ENCODE data around the gene MRGPRD. TPM values are rescaled to one million over a fixed set of nuclear protein-coding genes. Genes with fewer than 3 reads are reported as not detected.

MRGPRD gene
- total and polyA plus RNA-seq, 2 experiments from 2014 or later, result not detected

DNA sequence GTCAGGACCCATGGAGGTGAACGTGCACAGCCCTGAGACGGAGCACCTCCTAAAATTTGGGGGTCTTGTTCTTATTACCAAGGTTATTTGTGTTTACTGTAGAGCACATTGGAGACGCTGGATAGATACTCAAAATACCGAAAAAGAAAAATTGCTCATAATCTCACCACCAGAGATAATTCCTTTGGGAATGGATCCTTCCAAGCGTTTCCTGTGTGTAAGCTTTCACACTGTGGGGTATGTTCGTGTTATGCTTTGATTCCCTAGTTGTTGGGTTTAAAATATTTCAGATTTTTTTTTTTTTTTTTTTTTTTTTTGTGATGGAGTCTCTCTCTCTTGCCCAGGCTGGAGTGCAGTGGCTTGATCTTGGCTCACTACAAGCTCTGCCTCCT is 14.1 kb upstream of the MRGPRD start:
- H3K36me3 ChIP-seq (ENCODE audit: insufficient read depth), result no peaks in the 10 kb centered on the region
- H3K27ac ChIP-seq (ENCODE audit: low read depth), result no peak overlapping the region
- DNase-seq (ENCODE audit: low spot score) (no peak), ATAC-seq (no peak)
- H3K4me1 ChIP-seq (ENCODE audit: insufficient read depth), result no peaks in the 10 kb centered on the region
- no peaks in the 10 kb centered on the region for H3F3A ChIP-seq (replicated peaks; ENCODE audit: low read depth)
- no peaks in the 10 kb centered on the region for H3K79me2 ChIP-seq (replicated peaks; ENCODE audit: insufficient read depth)
- H3K27me3 Mint-ChIP-seq (ENCODE audit: insufficient read depth, low read depth, poor library complexity), result peaks cover 8% of the 10 kb centered on the region
- H4K20me1 ChIP-seq (replicated peaks; ENCODE audit: insufficient read depth), result no peaks in the 10 kb centered on the region
- H3K9me3 Mint-ChIP-seq, result no peaks in the 10 kb centered on the region
- H2AFZ ChIP-seq, result no peak overlapping the region
- TF ChIP-seq EZH2phosphoT487 (IDR thresholded peaks at IDR 0.05; ENCODE audit: unreplicated experiment), result no peak
- TF ChIP-seq, protein P1, sequence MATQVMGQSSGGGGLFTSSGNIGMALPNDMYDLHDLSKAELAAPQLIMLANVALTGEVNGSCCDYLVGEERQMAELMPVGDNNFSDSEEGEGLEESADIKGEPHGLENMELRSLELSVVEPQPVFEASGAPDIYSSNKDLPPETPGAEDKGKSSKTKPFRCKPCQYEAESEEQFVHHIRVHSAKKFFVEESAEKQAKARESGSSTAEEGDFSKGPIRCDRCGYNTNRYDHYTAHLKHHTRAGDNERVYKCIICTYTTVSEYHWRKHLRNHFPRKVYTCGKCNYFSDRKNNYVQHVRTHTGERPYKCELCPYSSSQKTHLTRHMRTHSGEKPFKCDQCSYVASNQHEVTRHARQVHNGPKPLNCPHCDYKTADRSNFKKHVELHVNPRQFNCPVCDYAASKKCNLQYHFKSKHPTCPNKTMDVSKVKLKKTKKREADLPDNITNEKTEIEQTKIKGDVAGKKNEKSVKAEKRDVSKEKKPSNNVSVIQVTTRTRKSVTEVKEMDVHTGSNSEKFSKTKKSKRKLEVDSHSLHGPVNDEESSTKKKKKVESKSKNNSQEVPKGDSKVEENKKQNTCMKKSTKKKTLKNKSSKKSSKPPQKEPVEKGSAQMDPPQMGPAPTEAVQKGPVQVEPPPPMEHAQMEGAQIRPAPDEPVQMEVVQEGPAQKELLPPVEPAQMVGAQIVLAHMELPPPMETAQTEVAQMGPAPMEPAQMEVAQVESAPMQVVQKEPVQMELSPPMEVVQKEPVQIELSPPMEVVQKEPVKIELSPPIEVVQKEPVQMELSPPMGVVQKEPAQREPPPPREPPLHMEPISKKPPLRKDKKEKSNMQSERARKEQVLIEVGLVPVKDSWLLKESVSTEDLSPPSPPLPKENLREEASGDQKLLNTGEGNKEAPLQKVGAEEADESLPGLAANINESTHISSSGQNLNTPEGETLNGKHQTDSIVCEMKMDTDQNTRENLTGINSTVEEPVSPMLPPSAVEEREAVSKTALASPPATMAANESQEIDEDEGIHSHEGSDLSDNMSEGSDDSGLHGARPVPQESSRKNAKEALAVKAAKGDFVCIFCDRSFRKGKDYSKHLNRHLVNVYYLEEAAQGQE (IDR thresholded peaks at IDR 0.05; ENCODE audit: unreplicated experiment), result no peak
- no peak for TF ChIP-seq ZNF114 (CRISPR knock-in tag; IDR thresholded peaks at IDR 0.05)
- TF ChIP-seq CREB1 (CRISPR knock-in tag; IDR thresholded peaks at IDR 0.05; ENCODE audit: low read depth), result no peak
- no peak for TF ChIP-seq NANOG (IDR thresholded peaks at IDR 0.05; ENCODE audit: borderline replicate concordance)
- TF ChIP-seq, protein P2, sequence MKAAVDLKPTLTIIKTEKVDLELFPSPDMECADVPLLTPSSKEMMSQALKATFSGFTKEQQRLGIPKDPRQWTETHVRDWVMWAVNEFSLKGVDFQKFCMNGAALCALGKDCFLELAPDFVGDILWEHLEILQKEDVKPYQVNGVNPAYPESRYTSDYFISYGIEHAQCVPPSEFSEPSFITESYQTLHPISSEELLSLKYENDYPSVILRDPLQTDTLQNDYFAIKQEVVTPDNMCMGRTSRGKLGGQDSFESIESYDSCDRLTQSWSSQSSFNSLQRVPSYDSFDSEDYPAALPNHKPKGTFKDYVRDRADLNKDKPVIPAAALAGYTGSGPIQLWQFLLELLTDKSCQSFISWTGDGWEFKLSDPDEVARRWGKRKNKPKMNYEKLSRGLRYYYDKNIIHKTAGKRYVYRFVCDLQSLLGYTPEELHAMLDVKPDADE (IDR thresholded peaks at IDR 0.05), result no peak
- no peak for TF ChIP-seq JUNB (IDR thresholded peaks at IDR 0.05; ENCODE audit: unreplicated experiment)
- no peak for TF ChIP-seq STAT1 (IDR thresholded peaks at IDR 0.05; ENCODE audit: unreplicated experiment)
- no peak for TF ChIP-seq POLR2AphosphoS5 (IDR thresholded peaks at IDR 0.05; ENCODE audit: low read depth)
- TF ChIP-seq, protein P3, sequence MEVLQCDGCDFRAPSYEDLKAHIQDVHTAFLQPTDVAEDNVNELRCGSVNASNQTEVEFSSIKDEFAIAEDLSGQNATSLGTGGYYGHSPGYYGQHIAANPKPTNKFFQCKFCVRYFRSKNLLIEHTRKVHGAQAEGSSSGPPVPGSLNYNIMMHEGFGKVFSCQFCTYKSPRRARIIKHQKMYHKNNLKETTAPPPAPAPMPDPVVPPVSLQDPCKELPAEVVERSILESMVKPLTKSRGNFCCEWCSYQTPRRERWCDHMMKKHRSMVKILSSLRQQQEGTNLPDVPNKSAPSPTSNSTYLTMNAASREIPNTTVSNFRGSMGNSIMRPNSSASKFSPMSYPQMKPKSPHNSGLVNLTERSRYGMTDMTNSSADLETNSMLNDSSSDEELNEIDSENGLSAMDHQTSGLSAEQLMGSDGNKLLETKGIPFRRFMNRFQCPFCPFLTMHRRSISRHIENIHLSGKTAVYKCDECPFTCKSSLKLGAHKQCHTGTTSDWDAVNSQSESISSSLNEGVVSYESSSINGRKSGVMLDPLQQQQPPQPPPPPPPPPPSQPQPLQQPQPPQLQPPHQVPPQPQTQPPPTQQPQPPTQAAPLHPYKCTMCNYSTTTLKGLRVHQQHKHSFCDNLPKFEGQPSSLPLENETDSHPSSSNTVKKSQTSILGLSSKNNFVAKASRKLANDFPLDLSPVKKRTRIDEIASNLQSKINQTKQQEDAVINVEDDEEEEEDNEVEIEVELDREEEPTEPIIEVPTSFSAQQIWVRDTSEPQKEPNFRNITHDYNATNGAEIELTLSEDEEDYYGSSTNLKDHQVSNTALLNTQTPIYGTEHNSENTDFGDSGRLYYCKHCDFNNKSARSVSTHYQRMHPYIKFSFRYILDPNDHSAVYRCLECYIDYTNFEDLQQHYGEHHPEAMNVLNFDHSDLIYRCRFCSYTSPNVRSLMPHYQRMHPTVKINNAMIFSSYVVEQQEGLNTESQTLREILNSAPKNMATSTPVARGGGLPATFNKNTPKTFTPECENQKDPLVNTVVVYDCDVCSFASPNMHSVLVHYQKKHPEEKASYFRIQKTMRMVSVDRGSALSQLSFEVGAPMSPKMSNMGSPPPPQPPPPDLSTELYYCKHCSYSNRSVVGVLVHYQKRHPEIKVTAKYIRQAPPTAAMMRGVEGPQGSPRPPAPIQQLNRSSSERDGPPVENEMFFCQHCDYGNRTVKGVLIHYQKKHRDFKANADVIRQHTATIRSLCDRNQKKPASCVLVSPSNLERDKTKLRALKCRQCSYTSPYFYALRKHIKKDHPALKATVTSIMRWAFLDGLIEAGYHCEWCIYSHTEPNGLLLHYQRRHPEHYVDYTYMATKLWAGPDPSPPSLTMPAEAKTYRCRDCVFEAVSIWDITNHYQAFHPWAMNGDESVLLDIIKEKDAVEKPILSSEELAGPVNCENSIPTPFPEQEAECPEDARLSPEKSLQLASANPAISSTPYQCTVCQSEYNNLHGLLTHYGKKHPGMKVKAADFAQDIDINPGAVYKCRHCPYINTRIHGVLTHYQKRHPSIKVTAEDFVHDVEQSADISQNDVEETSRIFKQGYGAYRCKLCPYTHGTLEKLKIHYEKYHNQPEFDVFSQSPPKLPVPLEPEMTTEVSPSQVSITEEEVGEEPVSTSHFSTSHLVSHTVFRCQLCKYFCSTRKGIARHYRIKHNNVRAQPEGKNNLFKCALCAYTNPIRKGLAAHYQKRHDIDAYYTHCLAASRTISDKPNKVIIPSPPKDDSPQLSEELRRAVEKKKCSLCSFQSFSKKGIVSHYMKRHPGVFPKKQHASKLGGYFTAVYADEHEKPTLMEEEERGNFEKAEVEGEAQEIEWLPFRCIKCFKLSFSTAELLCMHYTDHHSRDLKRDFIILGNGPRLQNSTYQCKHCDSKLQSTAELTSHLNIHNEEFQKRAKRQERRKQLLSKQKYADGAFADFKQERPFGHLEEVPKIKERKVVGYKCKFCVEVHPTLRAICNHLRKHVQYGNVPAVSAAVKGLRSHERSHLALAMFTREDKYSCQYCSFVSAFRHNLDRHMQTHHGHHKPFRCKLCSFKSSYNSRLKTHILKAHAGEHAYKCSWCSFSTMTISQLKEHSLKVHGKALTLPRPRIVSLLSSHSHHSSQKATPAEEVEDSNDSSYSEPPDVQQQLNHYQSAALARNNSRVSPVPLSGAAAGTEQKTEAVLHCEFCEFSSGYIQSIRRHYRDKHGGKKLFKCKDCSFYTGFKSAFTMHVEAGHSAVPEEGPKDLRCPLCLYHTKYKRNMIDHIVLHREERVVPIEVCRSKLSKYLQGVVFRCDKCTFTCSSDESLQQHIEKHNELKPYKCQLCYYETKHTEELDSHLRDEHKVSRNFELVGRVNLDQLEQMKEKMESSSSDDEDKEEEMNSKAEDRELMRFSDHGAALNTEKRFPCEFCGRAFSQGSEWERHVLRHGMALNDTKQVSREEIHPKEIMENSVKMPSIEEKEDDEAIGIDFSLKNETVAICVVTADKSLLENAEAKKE (CRISPR knock-in tag; IDR thresholded peaks at IDR 0.05), result no peak
- TF ChIP-seq EZH2 (IDR thresholded peaks at IDR 0.05; ENCODE audit: low read depth, unreplicated experiment), result no peak
- no peak for TF ChIP-seq ZNF331 (CRISPR knock-in tag; IDR thresholded peaks at IDR 0.05; ENCODE audit: low read depth)
- H3K36me3 Mint-ChIP-seq (ENCODE audit: low read depth), result no peaks in the 10 kb centered on the region
- H3K4me2 ChIP-seq, result no peak overlapping the region
- peaks cover 5% of the 10 kb centered on the region; the same call in 2 of the 3 replicates for H3K4me1 Mint-ChIP-seq
- H3K27ac Mint-ChIP-seq, result no peak overlapping the region
- no peak overlapping the region for H3K4me3 ChIP-seq
- no peaks in the 10 kb centered on the region for H3K27me3 ChIP-seq (ENCODE audit: insufficient read depth)
- no peak overlapping the region for H3K4me3 Mint-ChIP-seq
- H3K9me2 ChIP-seq (ENCODE audit: insufficient read depth), result no peaks in the 10 kb centered on the region

All from GM23338 (cell line).